IMR-90 (cell line): ENCODE data around the gene TRMT6. TPM values are rescaled to one million over a fixed set of nuclear protein-coding genes. Genes with fewer than 3 reads are reported as not detected.

Source experiments
- ATAC-seq: fragments of 200-7000 bp; cut with Tn5 transposase; 2 replicates; pipeline ENCODE4 v1.9.1; 2020; ENCODE audit warnings: low read depth, mild to moderate bottlenecking, moderate library complexity
- BruUV-seq: library from RNA; stranded (reverse); fragments of 400-500 nt; replicated peaks from 2 replicates; lab custom pipeline; 2021; lab: Mats Ljungman, UMichigan
- CTCF ChIA-PET: fragments of 300-600 bp; formaldehyde crosslinking; extraction: SDS; loops from one replicate; lab custom pipeline; 2021; ENCODE audit warnings: antibody characterized with exemption; lab: Yijun Ruan, JAX
- POLR2A ChIA-PET: fragments of 300-600 bp; sonication (Branson Sonifier 250); formaldehyde crosslinking; loops from one replicate; lab custom pipeline; 2022; ENCODE audit warnings: antibody characterized with exemption; ENCODE audit not compliant: unreplicated experiment; lab: Charles Lee
- DNase-seq: peaks from one replicate; pipeline ENCODE4 v3.0.0; 2013
- H2AFZ ChIP-seq: replicated peaks from 2 replicates; pipeline ENCODE3; 2013; ENCODE audit warnings: low read length, mild to moderate bottlenecking; ENCODE audit not compliant: poor library complexity
- H2AK5ac ChIP-seq: 2 replicates; pipeline ENCODE4 v1.6.1; 2013; ENCODE audit warnings: low read depth, low read length, inconsistent platforms
- H2AK9ac ChIP-seq: replicated peaks from 2 replicates; pipeline ENCODE3; 2013; ENCODE audit warnings: mild to moderate bottlenecking, low read depth, low read length, moderate library complexity; ENCODE audit not compliant: poor library complexity
- H2BK120ac ChIP-seq: 2 replicates; pipeline ENCODE4 v1.6.1; 2013; ENCODE audit warnings: low read depth, low read length, inconsistent platforms
- H2BK15ac ChIP-seq: 3 replicates; pipeline ENCODE4 v1.6.1; 2013; ENCODE audit warnings: low read depth, low read length, inconsistent platforms
- H2BK20ac ChIP-seq: 2 replicates; pipeline ENCODE4 v1.6.1; 2013; ENCODE audit warnings: low read depth, mild to moderate bottlenecking, inconsistent platforms, low read length, moderate library complexity
- H2BK5ac ChIP-seq: 2 replicates; pipeline ENCODE4 v1.6.1; 2013; ENCODE audit warnings: mild to moderate bottlenecking, low read depth, low read length, inconsistent platforms; ENCODE audit not compliant: poor library complexity, severe bottlenecking
- H3K14ac ChIP-seq: replicated peaks from 2 replicates; pipeline ENCODE4 v1.6.1; 2013; ENCODE audit warnings: low read depth, low read length, inconsistent platforms
- H3K18ac ChIP-seq: 2 replicates; pipeline ENCODE4 v1.6.1; 2013; ENCODE audit warnings: low read depth, low read length, control low read depth
- H3K23ac ChIP-seq: 2 replicates; pipeline ENCODE4 v1.6.1; 2013; ENCODE audit warnings: low read depth, low read length, inconsistent platforms
- H3K27ac ChIP-seq: 2 replicates; pipeline ENCODE4 v1.5.1; 2013; ENCODE audit warnings: mild to moderate bottlenecking, control low read depth, low read length; ENCODE audit not compliant: insufficient read depth
- H3K27me3 ChIP-seq: 2 replicates; pipeline ENCODE4 v1.6.1; 2013; ENCODE audit warnings: low read length; ENCODE audit not compliant: control insufficient read depth, insufficient read depth
- H3K36me3 ChIP-seq: 2 replicates; pipeline ENCODE4 v1.6.1; 2013; ENCODE audit warnings: low read length, mixed read lengths; ENCODE audit not compliant: control insufficient read depth, insufficient read depth
- H3K4ac ChIP-seq: 2 replicates; pipeline ENCODE4 v1.6.1; 2013; ENCODE audit warnings: low read depth, low read length, inconsistent platforms
- H3K4me1 ChIP-seq: 2 replicates; pipeline ENCODE4 v1.6.1; 2013; ENCODE audit warnings: low read length, mixed read lengths; ENCODE audit not compliant: control insufficient read depth, insufficient read depth
- H3K4me2 ChIP-seq: 2 replicates; pipeline ENCODE4 v1.6.1; 2013; ENCODE audit warnings: low read depth, mild to moderate bottlenecking, control low read depth, low read length, moderate library complexity
- H3K4me3 ChIP-seq: 2 replicates; pipeline ENCODE4 v1.5.1; 2013; ENCODE audit warnings: low read depth, mild to moderate bottlenecking, control low read depth, low read length, moderate library complexity; ENCODE audit not compliant: insufficient read depth
- H3K56ac ChIP-seq: 2 replicates; pipeline ENCODE4 v1.6.1; 2013; ENCODE audit warnings: low read length, inconsistent platforms; ENCODE audit not compliant: insufficient read depth; ENCODE audit errors: extremely low read depth
- H3K79me1 ChIP-seq, 2 experiments: 2 replicates each; pipeline ENCODE4 v1.6.1; 2013; ENCODE audit warnings: low read length in 2 of 2, inconsistent platforms in 1 of 2, low read depth in 1 of 2
- H3K9ac ChIP-seq: 2 replicates; pipeline ENCODE4 v1.6.1; 2013; ENCODE audit warnings: low read depth, low read length, control low read depth
- H3K9me1 ChIP-seq: 2 replicates; pipeline ENCODE4 v1.6.1; 2013; ENCODE audit warnings: low read length, inconsistent platforms; ENCODE audit not compliant: insufficient read depth
- H3K9me3 ChIP-seq: 2 replicates; pipeline ENCODE4 v1.6.1; 2013; ENCODE audit warnings: low read length; ENCODE audit not compliant: control insufficient read depth, insufficient read depth
- H4K20me1 ChIP-seq: 2 replicates; pipeline ENCODE4 v1.6.1; 2013; ENCODE audit warnings: low read length, inconsistent platforms; ENCODE audit not compliant: insufficient read depth
- H4K5ac ChIP-seq: 2 replicates; pipeline ENCODE4 v1.6.1; 2013; ENCODE audit warnings: mild to moderate bottlenecking, low read depth, low read length, control low read depth
- H4K8ac ChIP-seq, 2 experiments: 2 replicates each; pipeline ENCODE4 v1.6.1; 2013; ENCODE audit warnings: low read depth in 2 of 2, low read length in 2 of 2, control low read depth in 1 of 2, inconsistent platforms in 1 of 2
- H4K91ac ChIP-seq: 2 replicates; pipeline ENCODE4 v1.6.1; 2013; ENCODE audit warnings: low read depth, low read length, inconsistent platforms; ENCODE audit not compliant: insufficient read depth
- BHLHE40 ChIP-seq: fragments of 150-350 bp; IDR thresholded peaks from 2 replicates; pipeline ENCODE4 v1.6.1; 2016; ENCODE audit warnings: mild to moderate bottlenecking, low read depth, low read length
- CEBPB ChIP-seq: IDR thresholded peaks from 2 replicates; pipeline ENCODE4 v1.6.1; 2012; ENCODE audit warnings: low read depth, low read length, improper control_type of control experiment
- CHD1 ChIP-seq: IDR thresholded peaks from 2 replicates; pipeline ENCODE4 v1.6.1; 2012; ENCODE audit warnings: low read depth, low read length, improper control_type of control experiment
- FOS ChIP-seq: fragments of 150-350 bp; IDR thresholded peaks from 2 replicates; pipeline ENCODE4 v1.6.1; 2016; ENCODE audit warnings: low read depth, low read length
- MAFK ChIP-seq: IDR thresholded peaks from 2 replicates; pipeline ENCODE4 v1.6.1; 2012; ENCODE audit warnings: low read depth, low read length, improper control_type of control experiment
- MAZ ChIP-seq: IDR thresholded peaks from 2 replicates; pipeline ENCODE4 v1.6.1; 2012; ENCODE audit warnings: low read depth, mild to moderate bottlenecking, low read length, improper control_type of control experiment, moderate library complexity, borderline replicate concordance
- MXI1 ChIP-seq: IDR thresholded peaks from 2 replicates; pipeline ENCODE4 v1.6.1; 2012; ENCODE audit warnings: low read depth, mild to moderate bottlenecking, low read length, moderate library complexity, borderline replicate concordance
- NFE2L2 ChIP-seq: fragments of 150-350 bp; IDR thresholded peaks from 2 replicates; pipeline ENCODE4 v1.6.1; 2016; ENCODE audit warnings: low read depth, mild to moderate bottlenecking, low read length
- POLR2A ChIP-seq: IDR thresholded peaks from 2 replicates; pipeline ENCODE4 v1.6.1; 2012; ENCODE audit warnings: mild to moderate bottlenecking, low read depth, low read length
- RAD21 ChIP-seq: IDR thresholded peaks from 2 replicates; pipeline ENCODE4 v1.6.1; 2012; ENCODE audit warnings: low read length, improper control_type of control experiment
- RCOR1 ChIP-seq: IDR thresholded peaks from 2 replicates; pipeline ENCODE4 v1.6.1; 2012; ENCODE audit warnings: mild to moderate bottlenecking, low read length, improper control_type of control experiment; ENCODE audit not compliant: insufficient replicate concordance
- RFX5 ChIP-seq: IDR thresholded peaks from 2 replicates; pipeline ENCODE4 v1.8.0; 2012; ENCODE audit warnings: low read depth, mild to moderate bottlenecking, low read length, moderate library complexity
- SMC3 ChIP-seq: fragments of 150-350 bp; IDR thresholded peaks from 2 replicates; pipeline ENCODE4 v1.6.1; 2016; ENCODE audit warnings: low read depth, mild to moderate bottlenecking, antibody characterized with exemption, low read length, moderate library complexity
- WGBS, 2 experiments: methylation state at CpG; one replicate each; pipeline versions ENCODE4 v1.1.5 to v1.1.7; 2013; ENCODE audit warnings: missing lambda C conversion rate in 2 of 2; ENCODE audit not compliant: insufficient read length in 1 of 2; ENCODE audit errors: extremely low coverage in 2 of 2; 5-methylcytosine and 5-hydroxymethylcytosine counted together
- dilution Hi-C: fragments of 300-500 bp; cut with HindIII; formaldehyde crosslinking; loops from one replicate; pipeline ENCODE4 v1.14.3; 2018; ENCODE audit warnings: low sequenced_read_pairs; ENCODE audit not compliant: unreplicated experiment
- in situ Hi-C: fragments of 300-500 bp; cut with MboI; formaldehyde crosslinking; loops from 3 replicates; pipeline ENCODE4 v1.14.3; 2019; ENCODE audit warnings: low sequenced_read_pairs, inconsistent platforms, mixed read lengths
- intact Hi-C: fragments of 100-400 bp; cut with micrococcal nuclease; formaldehyde crosslinking; loops from 2 replicates; pipeline ENCODE4 v1.10.0; 2022
- polyA plus RNA-seq, 3 experiments: library from polyadenylated mRNA; depleted of rRNA; stranded (reverse); fragments of >200 nt; gene quantifications; 2 replicates each; pipeline ENCODE4 v1.2.3, GENCODE V29; 2012; ENCODE audit warnings: low replicate concordance in 1 of 3
- total RNA-seq: library from RNA; depleted of rRNA; stranded (reverse); fragments of >200 nt; gene quantifications from 2 replicates; pipeline ENCODE4 v1.2.3, GENCODE V29; 2012
- TF ChIP-seq, protein P1 (sequence below): fragments of 150-350 bp; IDR thresholded peaks from 2 replicates; pipeline ENCODE4 v1.6.1; 2017; ENCODE audit warnings: mild to moderate bottlenecking, antibody characterized with exemption, low read length, low read depth
- TF ChIP-seq, protein P2 (sequence below): fragments of 150-350 bp; IDR thresholded peaks from 2 replicates; pipeline ENCODE4 v1.6.1; 2016; ENCODE audit warnings: low read depth, mild to moderate bottlenecking, low read length, moderate library complexity, borderline replicate concordance
- TF ChIP-seq, protein P3 (sequence below): conservative IDR thresholded peaks from 2 replicates; pipeline ENCODE4 v1.5.1; 2012; ENCODE audit warnings: mild to moderate bottlenecking, low read depth, low read length, improper control_type of control experiment

The TRMT6 gene
- total and polyA plus RNA-seq, 2 of the 4 experiments (the other 2 are of a cell fraction), result 7.2 to 8.0 TPM

GRCh38 chr20:5931411-5931810 is 18.9 kb downstream of the TRMT6 start:
- H3K9me3 ChIP-seq, result no peaks in the 10 kb centered on the region
- POLR2A ChIA-PET, result no interaction called here
- ATAC-seq, result no peak
- WGBS, 2 experiments, result 60% methylated on average over 1 of the region's 3 CpGs; no CpG with 5 or more reads in 1 of the 2 experiments
- no peak overlapping the region for H4K91ac ChIP-seq
- BruUV-seq, result no TSS peak
- H3K36me3 ChIP-seq, result no peaks in the 10 kb centered on the region
- H3K56ac ChIP-seq, result no peak overlapping the region
- H3K79me1 ChIP-seq, result no peaks in the 10 kb centered on the region
- H3K27ac ChIP-seq, result no peak overlapping the region
- intact Hi-C loops, result no loop called here
- H3K18ac ChIP-seq, result no peak overlapping the region
- H3K14ac ChIP-seq, result no peak overlapping the region
- H4K20me1 ChIP-seq, result no peaks in the 10 kb centered on the region
- H4K5ac ChIP-seq, result no peak overlapping the region
- no peak overlapping the region for H2AFZ ChIP-seq
- no peak overlapping the region for H2AK9ac ChIP-seq
- TF ChIP-seq, protein P1, sequence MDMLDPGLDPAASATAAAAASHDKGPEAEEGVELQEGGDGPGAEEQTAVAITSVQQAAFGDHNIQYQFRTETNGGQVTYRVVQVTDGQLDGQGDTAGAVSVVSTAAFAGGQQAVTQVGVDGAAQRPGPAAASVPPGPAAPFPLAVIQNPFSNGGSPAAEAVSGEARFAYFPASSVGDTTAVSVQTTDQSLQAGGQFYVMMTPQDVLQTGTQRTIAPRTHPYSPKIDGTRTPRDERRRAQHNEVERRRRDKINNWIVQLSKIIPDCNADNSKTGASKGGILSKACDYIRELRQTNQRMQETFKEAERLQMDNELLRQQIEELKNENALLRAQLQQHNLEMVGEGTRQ, result no peak
- TF ChIP-seq CHD1 (no peak), POLR2A (no peak), RAD21 (no peak), FOS (no peak), MXI1 (no peak), CEBPB (no peak), BHLHE40 (no peak), RFX5 (no peak), MAFK (no peak), NFE2L2 (no peak), RCOR1 (no peak), SMC3 (no peak), MAZ (no peak)
- TF ChIP-seq, protein P2, sequence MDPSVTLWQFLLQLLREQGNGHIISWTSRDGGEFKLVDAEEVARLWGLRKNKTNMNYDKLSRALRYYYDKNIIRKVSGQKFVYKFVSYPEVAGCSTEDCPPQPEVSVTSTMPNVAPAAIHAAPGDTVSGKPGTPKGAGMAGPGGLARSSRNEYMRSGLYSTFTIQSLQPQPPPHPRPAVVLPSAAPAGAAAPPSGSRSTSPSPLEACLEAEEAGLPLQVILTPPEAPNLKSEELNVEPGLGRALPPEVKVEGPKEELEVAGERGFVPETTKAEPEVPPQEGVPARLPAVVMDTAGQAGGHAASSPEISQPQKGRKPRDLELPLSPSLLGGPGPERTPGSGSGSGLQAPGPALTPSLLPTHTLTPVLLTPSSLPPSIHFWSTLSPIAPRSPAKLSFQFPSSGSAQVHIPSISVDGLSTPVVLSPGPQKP, result no peak
- TF ChIP-seq, protein P3, sequence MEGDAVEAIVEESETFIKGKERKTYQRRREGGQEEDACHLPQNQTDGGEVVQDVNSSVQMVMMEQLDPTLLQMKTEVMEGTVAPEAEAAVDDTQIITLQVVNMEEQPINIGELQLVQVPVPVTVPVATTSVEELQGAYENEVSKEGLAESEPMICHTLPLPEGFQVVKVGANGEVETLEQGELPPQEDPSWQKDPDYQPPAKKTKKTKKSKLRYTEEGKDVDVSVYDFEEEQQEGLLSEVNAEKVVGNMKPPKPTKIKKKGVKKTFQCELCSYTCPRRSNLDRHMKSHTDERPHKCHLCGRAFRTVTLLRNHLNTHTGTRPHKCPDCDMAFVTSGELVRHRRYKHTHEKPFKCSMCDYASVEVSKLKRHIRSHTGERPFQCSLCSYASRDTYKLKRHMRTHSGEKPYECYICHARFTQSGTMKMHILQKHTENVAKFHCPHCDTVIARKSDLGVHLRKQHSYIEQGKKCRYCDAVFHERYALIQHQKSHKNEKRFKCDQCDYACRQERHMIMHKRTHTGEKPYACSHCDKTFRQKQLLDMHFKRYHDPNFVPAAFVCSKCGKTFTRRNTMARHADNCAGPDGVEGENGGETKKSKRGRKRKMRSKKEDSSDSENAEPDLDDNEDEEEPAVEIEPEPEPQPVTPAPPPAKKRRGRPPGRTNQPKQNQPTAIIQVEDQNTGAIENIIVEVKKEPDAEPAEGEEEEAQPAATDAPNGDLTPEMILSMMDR, result no peak
- no peak overlapping the region for H2BK5ac ChIP-seq
- H3K9ac ChIP-seq, result no peak overlapping the region
- H3K9me1 ChIP-seq, result no peaks in the 10 kb centered on the region
- H2AK5ac ChIP-seq, result no peak overlapping the region
- no peak overlapping the region for H3K4ac ChIP-seq
- no peak overlapping the region for H3K4me2 ChIP-seq
- DNase-seq, result no peak
- CTCF ChIA-PET, result no interaction called here
- no peak overlapping the region for H3K23ac ChIP-seq
- H2BK15ac ChIP-seq, result no peak overlapping the region
- dilution Hi-C loops, result no loop called here
- no peak overlapping the region for H2BK20ac ChIP-seq
- no peak overlapping the region for H4K8ac ChIP-seq
- no peaks in the 10 kb centered on the region for H3K4me1 ChIP-seq
- no peak overlapping the region for H2BK120ac ChIP-seq
- in situ Hi-C loops, result no loop called here
- H3K4me3 ChIP-seq, result no peak overlapping the region
- peaks cover 16% of the 10 kb centered on the region for H3K27me3 ChIP-seq
